SW 1271 (cell line): ENCODE measurements around the gene ME3.

Experiments used
- DNase-seq, 2 experiments: peaks; one replicate each; lab custom pipeline; 2025; lab: John Stamatoyannopoulos, UW

ME3 gene

DNA sequence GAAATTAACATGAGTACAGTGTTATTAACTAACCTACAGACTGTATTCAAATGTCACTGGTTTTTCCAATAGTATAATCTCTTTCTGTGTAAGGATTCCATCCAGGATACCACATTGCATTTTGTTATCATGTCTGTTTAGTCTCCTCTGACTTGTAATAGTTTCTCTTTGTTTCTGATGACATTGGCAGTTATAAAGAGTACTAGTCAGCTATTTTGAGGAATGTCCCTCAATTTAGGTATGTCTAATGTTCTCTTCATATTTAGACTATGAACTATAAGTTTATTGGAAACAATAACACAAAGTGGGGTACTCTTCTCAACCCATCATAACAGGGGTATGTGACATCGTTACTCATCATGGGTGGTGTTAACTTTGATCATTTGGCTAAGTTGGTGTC is 20.3 kb upstream of the ME3 start:
- peak in 1 of 2 experiments; percentile 27 for DNase-seq

DNA sequence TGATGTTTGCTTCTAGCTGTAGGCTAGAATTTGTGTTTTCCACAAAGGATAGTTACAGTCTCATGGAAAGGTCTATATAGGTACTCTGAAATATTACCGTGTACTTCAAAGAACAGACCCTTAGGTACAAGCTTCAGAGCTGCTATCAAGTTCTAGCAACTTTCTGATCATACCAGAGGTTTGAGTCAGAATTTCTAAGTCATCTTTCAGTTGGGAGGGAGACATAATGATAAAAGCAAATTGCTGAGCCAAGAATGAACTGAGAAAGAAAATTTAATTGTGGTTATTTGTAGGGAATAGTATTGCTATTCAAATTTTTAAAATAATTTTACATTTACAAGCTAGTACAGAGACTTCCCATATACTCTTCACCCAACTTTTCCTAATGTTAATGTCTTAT is 19.9 kb upstream of the ME3 start:
- peak in 1 of 2 experiments; percentile 27 for DNase-seq

DNA sequence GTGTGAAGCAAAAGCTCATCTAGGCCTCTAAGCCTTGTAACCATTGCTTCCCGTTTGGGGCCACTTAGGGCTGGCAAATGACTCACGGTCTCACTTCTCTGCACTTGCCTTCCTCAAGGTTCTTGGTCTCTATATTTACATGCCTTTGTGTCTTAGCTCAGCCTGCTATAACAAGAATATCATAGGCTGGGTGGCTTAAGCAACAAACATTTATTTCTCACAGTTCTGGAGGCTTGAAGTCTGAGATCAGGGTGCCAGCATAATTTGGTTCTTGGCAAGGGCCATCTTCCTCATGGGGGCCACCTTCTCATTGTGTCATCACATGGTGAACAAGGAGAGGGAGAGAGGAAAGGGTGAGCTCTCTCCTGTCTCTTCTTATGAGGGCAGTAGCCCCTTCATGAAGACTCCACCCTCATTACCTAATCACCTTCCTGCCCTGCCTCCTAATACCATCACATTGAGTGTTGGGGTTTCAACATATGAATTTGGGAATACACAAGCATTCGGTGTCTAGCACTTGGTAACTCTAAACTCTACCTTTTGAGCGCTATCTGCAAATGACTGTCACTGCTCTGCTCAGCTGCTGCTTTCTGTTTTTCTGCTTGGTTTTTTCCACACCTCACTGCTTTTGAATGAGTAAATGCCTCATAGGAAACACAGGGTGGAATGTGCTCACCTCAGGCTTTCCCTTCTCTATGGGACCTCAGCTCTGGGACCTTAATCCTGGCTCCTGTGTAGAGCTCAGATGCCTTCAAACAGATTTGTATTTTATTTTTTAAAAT is 16.2 kb upstream of the ME3 start:
- no peak for DNase-seq

DNA sequence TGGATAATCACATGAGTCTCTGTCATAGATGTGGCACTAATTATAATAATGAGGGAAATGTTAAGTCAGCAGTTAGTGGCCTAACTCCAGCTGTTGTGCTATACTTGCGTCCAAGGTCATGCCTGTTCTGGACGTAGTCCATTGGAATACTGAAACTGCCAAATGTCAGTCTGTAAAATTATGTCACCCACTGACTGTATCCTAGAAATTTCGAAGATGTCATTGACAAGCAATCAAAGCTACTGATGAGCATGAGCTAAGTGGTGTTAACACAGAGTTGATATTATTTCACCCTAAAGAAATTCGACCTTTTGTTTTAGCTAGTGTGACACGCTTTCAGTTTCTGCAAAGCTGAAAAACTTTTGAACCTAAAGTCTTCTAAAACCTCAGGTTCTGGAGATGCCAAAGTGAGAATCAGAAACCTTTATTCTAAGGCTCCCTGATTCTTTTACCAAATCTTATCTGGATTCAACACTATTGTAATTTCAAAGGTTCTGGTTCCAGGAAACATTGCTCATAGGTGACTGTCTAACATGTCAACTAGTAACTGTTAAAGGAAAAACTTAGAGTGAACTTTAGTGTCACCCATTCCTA is 14.9 kb upstream of the ME3 start:
- DNase-seq: no peak

DNA sequence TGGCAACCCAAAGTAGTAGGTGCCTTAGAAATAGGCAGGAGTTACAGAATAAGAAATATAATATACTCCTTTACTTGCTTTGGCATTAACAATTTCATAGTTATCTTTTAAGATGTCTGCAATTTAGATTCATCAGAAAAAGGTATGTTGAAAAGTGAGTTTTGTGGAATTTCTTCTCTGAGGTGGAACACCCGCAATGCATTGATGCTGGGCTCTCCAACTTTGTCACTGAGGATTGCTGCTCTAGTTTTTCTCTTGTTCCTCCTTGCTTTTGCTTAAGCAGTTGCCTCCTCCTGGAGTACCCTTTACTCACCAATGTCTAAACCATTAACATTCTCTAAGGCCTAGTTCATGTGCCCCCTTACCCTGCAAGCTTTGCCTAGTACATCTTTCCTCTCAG is 14.1 kb upstream of the ME3 start:
- no peak for DNase-seq

DNA sequence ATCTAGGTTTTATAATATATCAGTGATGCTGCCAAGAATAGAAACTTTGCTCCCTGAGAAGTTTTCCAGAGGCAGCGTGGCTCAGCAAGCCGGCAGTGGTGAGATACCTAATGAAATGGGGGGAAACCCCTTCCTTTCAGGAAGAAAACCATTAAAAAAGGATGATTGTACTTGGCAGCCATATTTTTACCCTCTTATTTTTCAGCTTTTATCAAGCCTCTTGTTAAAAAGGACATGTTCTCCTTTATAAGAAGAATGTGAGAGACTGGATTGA is 9.0 kb upstream of the ME3 start:
- no peak for DNase-seq

DNA sequence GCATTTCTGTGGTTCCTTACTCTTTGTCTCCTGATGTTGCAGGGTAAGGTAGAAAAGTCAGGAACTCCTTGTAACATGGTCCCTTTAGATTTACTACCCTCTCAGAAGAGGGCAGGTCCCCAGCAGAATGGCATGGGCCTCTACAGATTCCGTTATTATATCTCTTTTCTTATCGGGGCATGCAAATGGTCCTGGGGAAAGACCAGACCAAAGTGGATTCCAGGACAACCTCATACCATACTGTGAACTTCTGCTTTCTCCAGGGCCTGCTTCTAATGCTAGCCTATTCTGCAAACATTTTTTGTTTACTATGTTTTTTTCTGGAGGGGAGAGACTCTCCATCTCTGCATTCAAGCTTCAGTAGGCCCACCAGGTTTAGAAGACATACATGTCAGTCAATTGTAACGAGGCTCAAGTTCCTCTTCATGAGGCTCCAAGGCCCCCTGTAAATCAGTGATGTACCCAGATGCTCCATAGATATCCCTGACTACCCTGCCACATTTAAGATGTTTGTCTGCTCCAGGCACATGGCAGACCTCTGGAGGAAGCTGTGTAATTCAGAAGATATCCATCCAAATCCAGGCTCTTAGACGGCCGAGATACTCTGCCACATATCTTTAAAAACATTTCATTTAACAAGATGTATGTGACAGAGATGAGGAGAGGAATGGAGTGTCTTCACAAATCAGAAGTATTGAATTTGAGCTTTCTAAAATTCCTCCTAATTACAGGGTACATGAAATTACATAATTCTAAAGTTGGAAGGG is 8.5 kb upstream of the ME3 start:
- DNase-seq: no peak

DNA sequence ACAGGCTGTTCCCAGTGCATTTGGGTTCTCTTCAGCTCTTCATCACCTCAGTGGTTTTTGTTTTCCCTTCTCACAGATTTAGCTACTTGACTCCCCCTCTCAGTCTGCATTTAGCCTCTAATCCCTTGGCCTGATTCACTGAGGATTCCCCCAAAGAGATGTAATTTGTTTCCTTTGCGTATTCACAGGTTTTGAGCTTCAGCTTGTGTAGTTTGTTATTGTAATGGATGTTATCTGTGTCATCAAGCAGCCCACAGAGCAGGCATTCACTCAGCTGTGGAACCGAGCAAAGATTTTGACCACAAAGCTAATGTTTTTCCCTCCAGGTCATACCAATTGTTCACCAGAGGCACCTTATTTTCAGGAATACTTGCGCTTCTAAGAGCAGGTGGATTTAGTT is 6.4 kb upstream of the ME3 start:
- DNase-seq: no peak

DNA sequence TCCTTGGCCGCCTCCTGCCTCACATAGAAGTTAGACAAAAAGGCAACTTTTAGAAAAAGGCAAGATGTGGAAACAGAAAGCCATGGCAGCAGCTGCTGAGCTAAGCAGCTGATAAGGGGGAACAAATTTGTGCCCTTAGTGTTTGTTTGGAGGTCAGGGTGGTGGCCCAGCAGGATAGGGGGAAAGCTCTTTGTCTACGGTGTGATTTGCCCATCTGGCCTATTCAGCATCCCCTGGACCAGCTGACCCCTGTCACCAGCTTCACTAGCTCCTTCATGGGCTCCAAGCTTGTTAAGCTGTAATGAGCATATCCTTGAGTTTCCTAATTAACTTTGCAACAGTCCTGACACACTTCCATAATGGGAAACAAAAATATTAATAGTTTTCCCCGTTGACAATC is 5.9 kb upstream of the ME3 start:
- no peak for DNase-seq

DNA sequence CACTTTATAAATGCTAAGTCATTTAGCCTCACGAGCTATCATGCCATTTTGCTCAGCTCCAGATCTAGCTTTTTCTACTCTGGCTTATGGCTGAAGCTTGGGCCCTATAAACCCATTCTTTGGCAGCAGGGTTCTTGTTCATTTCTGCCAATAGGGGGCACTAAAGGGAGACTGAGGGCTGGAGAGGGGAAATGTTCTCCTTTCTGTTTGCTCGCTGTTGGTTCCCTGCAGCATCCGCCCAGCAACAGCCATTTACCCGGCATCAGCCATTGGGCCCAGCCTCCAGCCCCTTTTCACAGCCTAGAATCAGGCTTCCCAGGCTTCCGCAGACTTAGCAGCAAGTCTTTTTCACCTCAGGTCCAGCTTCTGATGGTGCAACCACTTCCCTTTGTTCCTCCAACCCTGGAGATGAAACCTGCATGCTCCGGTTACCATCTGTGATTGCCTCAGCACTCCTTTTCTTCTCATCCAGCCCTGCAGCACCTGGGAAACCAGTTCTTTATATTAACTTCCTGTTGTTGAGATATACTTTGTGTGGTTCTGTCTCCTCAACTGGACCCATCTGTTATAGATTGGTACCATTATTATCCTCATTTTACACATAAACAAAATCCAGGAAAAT is 4.2 kb upstream of the ME3 start:
- DNase-seq: peak in 1 of 2 experiments; percentile 42

DNA sequence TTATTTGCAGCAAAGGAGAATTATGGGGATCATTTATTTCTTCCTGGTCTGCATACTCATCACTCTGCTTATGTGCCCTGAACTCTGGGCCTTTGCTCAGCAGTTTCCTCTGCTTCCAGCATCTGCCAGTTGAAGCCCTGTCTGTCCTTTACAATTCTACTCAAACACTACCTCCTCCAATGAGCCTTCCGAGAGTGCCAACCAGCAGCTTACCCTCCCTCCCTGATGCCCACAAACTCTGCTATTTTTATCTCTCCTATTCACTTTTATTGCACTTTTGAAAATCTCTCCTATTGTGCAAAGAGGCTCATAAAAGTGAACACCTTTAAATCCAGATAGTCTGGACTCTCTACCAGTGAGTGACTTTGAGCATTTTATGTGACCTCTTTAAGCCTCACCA is 3.6 kb upstream of the ME3 start:
- DNase-seq: no peak

DNA sequence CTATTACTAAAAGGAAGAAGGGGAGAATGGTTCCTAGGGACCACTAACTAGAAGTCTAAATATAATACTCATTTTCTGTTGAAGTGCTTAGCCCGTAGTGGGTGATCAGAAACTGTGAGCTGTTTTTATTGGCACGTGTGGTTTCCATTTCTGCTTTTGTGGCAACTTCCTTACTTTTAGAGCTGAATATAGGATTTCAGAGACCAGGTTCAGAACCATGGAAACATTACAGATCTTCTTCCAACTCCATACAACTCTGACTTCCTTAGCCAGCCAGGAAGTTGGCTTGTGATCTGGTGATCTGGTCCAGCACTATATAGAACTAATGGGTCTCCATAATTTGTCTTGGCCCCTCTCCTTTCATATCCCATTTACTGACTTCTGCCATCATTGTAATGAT is 2.6 kb upstream of the ME3 start:
- DNase-seq: no peak

DNA sequence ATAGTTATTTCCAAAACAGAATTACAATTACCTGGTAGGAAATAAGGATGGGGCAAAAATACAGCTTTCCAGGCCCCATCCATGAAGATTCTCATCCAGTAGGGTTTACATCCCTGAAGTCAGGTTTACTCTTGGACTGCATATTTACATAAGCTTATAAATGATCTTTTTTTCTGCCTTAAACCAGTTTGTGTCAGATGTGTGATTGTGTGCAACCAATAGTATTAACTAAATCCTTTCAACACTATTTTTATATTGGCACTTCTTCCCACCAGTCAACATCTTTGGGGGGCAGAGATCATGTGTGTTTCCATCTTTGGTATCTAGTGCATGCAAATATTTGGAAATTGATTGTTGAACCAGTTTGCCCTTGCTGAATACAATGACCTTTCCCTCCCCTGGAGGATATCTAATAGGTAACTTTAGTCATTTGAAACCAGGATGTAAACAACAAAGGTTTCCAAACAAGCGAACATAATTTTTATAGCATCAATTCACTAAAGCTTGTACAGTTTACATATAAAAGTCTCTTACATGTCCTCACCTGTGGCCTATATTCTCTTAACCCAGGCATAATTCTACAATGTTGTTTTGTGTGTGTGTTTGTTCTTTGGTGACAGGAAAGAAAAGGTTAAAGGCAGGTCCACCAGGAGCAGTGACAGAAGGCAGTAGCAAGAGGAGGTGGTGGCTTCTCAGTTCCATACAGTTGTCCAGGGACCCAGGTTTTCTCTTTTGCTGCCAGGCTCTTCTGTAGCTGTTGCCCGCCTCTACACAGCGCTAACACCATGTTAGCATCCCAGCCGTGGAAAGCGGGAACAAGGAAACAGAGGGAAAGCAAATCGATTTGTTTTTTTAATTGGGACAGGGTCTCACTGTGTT is 1.7 kb upstream of the ME3 start:
- DNase-seq: no peak

DNA sequence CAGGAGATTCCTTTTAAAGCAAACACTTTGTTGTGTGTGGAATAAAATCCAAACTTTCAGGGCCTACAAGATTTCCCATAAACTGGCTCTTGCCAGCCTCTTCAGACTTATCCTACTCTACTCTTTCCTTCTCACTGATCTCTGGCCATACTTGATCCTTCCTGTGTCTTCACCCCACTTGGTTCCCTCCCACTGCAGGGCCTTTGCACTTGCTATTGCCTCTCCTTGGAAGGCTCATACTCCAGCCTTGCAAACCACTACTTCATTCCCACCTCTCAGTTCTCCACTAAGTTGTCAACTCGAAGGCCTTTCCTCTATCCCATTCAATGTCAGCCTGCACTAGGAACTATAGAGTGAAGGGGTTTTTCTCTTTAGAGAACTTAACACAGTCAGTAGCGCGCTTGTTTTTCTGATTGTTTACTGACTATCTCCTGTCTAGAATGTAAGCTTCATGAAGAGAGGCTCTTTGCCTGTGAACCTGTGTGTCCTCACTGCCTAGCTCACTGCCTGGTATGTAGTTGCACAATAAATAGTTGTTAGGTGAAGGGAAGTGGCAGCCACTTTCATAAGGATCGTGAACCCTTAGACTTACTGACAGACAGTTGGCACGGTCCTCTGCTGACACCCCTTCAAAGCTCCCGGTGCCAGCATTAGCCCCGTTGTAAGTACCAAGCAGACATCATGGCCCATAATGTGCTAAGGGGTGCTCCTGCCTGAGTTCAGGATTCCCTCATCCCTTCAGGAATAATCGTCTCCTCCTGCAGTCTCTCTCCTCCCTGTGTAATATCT is 833 bp upstream of the ME3 start:
- DNase-seq: peak in 1 of 2 experiments; percentile 33

DNA sequence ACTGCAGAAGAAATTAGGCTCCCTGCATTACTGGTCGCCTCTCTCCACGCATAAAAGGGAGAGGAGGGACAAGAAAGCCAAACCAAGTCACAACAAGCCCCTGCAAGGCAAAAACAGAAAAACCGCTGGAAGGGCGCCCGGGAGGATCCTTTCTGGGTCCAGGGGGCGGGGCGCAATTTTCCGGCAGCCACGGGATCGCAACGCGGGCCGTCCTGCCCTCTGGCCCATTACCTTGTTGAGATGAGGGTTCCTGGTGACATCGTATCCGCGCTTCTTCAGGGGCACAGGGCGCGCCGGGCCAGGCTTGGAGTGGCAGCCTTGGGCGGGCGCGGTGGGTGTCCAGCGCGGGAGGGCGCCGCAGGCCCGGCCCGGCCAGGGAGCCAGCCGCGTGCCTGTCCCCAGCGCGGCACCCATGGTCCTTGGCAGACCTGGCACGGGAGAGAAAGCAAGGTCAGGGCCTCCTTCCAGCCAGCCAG is 847 bp downstream of the ME3 start:
- peak in 1 of 2 experiments; percentile 67 for DNase-seq

DNA sequence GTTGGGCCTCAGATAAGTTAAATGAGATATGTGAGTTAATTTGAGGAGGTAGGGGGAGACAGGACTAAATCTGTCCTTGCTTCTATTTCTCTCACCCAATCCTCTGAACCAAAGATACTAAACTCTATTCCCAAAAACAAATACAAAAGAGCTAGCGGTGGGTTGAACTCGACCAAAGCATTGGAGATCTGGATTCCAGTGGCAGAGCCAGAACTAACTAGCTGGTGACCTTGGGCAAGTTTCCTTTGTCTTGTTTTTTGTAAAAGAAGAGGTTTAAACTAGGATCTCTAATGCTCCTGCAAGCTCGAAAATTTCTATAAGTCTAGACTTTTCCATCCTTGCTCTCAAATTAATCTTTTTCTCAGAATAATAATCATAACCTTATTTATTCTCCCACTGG is 1.5 kb downstream of the ME3 start:
- peak in 1 of 2 experiments; percentile 41 for DNase-seq

DNA sequence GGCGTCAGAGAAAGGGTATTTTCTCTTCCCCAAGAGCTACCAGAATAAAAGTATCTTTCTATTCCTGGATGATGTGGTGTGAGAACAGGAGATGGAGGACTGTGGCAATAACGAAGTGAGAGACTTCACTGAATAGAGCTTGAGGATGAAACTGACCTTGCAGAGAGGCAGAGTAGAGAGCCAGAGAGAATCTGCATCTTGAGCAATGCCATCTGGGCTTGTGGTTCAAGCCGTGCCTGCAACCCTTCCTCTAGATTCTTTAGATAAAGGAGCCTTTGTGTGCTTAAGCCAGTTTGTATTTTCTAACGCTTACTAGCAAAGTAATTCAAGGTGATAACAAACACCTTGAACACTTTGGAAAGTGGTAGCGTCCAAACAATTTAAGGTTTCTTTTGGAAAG is 2.2 kb downstream of the ME3 start:
- no peak for DNase-seq

DNA sequence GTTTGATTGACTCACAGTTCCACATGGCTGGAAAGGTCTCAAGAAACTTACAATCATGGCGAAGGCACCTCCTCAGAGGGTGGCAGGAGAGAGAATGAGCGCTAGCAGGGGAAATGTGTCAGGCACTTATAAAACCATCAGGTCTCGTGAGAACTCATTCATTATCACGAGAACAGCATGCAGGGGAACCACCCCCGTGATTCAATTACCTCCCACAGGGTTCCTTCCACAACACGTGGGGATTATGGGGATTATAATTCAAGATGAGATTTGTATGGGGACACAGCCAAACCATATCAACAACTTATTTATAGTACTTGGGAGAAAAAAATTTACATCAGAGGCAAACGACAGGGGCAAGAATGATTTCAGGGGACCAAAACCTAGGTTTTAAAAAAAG is 3.0 kb downstream of the ME3 start:
- DNase-seq: no peak

DNA sequence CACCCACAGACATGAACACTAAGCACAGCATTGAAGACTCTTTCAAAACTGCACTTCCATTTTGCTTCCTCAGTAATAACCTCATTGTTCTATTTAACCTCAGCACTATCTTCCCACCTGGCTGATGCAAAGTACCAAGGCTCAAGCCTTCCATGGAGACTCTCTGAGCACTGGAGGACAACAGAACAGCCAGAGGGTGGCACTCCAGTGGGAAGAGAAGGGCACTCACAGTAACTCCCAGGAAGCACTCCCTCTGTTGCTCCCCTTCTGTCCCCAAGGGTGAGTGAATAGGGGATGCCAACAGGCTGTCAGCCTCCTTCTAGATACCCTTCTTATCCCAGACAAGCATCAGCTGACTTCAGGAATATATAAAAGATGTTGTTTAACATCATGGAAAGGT is 3.5 kb downstream of the ME3 start:
- peak in 1 of 2 experiments; percentile 30 for DNase-seq

DNA sequence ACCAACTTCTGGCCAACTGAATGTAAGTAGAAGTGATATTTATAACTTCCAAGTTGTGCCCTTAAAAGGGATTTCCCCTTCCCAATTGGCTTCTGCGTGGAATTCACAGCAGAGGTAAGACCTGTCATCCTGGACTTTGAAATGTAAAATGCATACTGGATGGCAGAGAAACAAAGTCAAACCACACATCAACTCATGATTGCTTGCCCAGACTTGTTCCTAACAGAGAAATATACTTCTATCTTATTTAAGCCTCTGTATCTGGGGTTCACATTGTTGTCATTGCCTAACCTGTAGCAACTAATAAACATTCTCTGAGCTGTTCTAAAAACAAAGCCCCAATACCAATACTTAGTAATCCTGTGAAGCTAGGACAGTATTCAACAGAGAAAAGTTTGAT is 6.2 kb downstream of the ME3 start:
- DNase-seq: no peak

DNA sequence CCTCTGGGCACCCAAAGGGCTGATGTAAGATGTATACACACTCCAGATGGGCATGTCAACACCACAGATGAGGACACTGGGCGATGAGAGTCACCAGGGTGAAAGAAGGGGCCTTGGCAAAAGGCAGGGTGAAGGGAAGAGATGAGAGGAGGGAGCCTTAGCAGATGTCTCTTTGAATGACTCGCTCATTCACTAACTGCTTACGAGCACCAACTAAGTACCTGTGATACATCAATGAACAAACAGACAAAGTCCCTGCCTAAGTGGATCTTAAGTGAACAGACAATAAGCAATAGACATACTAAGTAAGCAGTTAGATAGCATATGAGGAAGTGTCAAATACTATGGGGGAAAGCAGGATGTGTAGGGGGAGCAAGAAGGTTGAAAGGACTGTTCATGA is 7.5 kb downstream of the ME3 start:
- no peak for DNase-seq
